Activated CD8-positive, alpha-beta memory T cell treated with anti-CD3 and anti-CD28 coated beads for 24 hours (primary cell): ENCODE data around the gene SLC4A2.

Experiments
- DNase-seq: peaks from one replicate; pipeline ENCODE4 v3.0.0-alpha.2; 2020

The SLC4A2 gene

GRCh38 chr7:151081170-151082101 is 22.0 kb downstream of the SLC4A2 start:
- DNase-seq: no peak

- no peak for DNase-seq
Observed at GRCh38 chr7:151082141-151083070, 23.0 kb downstream of the SLC4A2 start.

- peak; percentile 93 for DNase-seq
Observed at GRCh38 chr7:151083071-151083823, 23.9 kb downstream of the SLC4A2 start, which contains the start of gene TMUB1. Gene TMUB1 (minus strand): TSS chr7:151083493. CDS start chr7:151082563, 930 bp downstream.

GRCh38 chr7:151083824-151084160 is 24.4 kb downstream of the SLC4A2 start:
- DNase-seq: no peak

- no peak for DNase-seq
Observed at GRCh38 chr7:151085329-151085690, 25.9 kb downstream of the SLC4A2 start.

- peak; percentile 79 for DNase-seq
Observed at GRCh38 chr7:151085691-151086620, 26.6 kb downstream of the SLC4A2 start, which contains the start of gene AGAP3. Gene AGAP3 (plus strand): TSS chr7:151086475. CDS start chr7:151086742, 267 bp downstream.

- DNase-seq: peak; percentile 74
Observed at GRCh38 chr7:151086802-151087244, 27.4 kb downstream of the SLC4A2 start.

GRCh38 chr7:151087245-151088018 is 28.0 kb downstream of the SLC4A2 start:
- peak; percentile 77 for DNase-seq

GRCh38 chr7:151088019-151088855 is 28.8 kb downstream of the SLC4A2 start:
- DNase-seq: no peak

GRCh38 chr7:151088856-151089699 is 29.7 kb downstream of the SLC4A2 start:
- DNase-seq: no peak

- DNase-seq: no peak
Observed at GRCh38 chr7:151089893-151090730, 30.7 kb downstream of the SLC4A2 start.

GRCh38 chr7:151091003-151091402 is 31.6 kb downstream of the SLC4A2 start:
- no peak for DNase-seq

- DNase-seq: no peak
Observed at GRCh38 chr7:151091431-151091830, 32.0 kb downstream of the SLC4A2 start.

- no peak for DNase-seq
Observed at GRCh38 chr7:151091988-151092387, 32.6 kb downstream of the SLC4A2 start.

GRCh38 chr7:151093748-151094147 is 34.4 kb downstream of the SLC4A2 start:
- no peak for DNase-seq

- no peak for DNase-seq
Observed at GRCh38 chr7:151094675-151095074, 35.3 kb downstream of the SLC4A2 start.

GRCh38 chr7:151095123-151095797 is 35.9 kb downstream of the SLC4A2 start:
- DNase-seq: no peak
